Endometrium (tissue), 2 donors: Measurements from ENCODE around the gene CDC26.
A peak's percentile ranks its signal among the peaks of the same experiment; 100 is the strongest.
"Not testable (repeated sequence)": the region's sequence is repeated elsewhere in the genome, so short reads cannot be mapped to it uniquely, and the experiment has no call there.

Source experiments
- FAIRE-seq: peaks from 2 replicates; lab custom pipeline; 2012; peaks lifted over from hg19 to GRCh38; lab: Jason Lieb, UNC
- donor health status: control.
- donor health status: control.

Gene CDC26

DNA sequence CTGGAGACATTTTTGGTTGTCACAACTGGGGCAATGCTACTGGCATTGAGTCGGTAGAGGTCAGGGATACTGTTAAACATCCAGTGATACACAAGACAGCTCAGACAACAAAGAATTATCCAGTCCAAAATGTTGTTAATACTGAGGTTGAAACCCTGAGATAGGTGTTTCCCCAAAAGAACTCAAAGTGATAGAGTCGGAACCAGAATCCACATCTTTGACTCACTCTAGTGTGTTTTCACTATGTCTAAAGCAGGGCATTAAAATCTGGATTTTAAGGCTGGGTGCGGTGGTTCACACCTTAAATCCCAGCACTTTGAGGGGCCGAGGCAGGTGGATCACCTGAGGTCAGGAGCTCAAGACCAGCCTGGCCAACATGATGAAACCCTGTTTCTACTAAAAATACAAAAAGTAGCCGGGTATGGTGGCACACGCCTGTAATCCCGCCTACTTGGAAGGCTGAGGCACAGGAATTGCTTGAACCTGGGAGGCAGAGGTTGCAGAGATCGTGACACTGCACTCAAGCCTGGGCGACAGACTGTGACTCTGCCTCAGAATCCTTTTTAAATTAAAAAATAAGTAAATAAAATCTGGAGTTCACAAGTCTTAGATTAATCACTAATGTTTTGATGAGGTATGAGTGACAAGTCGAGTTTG lies 37.0 kb downstream of the CDC26 start:
- no peak for FAIRE-seq

DNA sequence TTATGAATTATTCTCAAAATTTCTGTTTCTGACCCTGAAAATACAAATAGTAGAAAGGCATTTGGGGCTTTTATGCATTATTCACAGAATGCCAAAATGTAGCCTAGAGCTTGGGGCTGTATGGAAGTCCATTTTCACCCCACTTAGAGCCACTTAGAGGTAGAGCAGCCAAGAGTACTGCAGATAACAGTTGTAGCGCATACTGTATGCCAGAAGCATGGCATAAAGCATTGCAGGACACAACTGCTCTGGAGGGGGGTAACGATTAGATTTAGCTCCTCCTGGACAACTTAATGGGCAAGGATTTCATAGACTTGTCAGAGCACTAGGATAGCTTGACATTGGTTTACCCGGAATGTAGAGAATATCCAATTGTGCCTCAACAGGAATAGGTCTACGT lies 38.3 kb downstream of the CDC26 start:
- no peak for FAIRE-seq

DNA sequence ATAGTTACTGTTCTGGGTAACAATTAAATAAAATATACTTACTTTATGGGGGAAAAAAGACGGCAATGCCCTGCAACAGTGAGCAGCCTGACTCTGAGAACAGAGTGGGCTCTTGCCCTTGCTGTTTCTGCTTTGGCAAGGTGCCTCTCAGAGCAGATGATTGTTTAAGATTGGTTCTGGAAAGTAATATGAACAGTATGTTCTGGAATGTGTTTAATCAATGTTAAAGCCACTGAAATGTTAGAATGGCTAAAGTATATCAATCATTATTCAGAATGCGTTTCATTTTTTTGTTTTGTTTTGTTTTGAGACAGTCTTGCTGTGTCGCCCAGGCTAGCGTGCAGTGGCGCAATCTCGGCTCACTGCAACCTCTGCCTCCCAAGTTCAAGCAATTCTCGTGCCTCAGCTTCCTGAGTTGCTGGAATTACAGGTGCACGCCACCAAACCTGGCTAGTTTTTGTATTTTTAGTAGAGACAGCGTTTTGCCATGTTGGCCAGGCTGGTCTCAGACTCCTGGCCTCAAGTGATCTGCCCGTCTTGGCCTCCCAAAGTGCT lies 39.6 kb downstream of the CDC26 start:
- not testable (repeated sequence) for FAIRE-seq

DNA sequence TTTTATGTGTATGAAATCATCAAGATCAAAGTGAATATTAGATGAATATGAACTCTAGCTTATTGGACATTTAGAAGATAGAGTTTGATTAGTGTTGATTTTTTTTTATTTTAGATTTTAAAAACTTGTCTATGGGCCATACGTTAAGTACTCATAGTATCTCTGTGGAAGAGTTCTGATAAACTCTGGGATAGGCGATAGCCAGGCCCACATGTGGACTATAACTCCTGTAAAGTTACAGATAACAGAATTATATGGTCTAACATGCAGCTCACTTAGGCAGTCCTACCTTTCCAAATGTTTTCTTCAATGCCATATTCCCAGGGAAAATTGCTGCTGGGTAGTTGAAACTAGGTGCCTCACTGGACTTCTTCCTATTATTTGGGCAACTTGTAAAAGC lies 43.7 kb downstream of the CDC26 start:
- no peak for FAIRE-seq

DNA sequence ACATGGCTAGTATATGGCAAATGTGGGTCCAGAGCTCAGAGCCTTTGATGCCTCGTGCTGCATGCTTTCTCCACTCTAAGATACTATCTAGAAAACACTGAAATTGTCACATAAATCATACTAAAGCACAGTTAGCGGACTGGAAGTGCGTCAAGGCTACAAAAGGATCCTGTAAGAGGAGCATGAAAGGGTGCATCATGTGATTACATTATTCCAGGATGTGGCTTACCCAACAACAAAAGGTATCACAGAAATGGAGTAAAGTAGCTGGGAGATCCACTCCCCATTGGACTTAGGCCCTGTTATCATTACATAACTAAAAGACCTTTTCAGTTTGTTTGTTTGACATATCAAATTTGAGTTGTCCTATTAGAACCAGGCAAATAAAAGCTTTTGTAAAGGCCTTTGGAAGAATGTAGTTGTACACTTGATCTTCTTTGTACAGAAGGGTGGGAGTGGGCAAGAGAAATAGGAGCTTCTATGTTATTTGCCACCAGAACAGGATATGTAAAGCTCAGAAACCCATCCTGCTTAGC lies 47.2 kb downstream of the CDC26 start:
- FAIRE-seq = no peak

DNA sequence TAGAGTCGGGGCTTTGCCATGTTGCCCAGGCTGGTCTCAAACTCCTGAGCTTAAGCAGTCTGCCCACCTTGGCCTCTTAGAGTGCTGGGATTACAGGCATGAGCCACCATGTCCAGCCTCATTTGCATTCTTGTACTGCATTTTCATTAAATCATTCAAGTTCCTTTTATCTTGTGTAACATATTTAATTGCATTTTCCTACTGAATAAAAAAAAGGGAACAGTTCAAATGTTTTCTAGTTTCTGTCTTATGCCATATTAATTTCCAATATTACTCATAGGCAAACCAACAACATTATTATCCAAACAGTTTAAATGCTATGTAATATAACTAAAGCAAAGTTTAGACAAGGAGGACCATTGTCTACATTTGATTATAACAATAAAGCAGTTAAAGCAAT lies 47.9 kb downstream of the CDC26 start:
- no peak for FAIRE-seq

DNA sequence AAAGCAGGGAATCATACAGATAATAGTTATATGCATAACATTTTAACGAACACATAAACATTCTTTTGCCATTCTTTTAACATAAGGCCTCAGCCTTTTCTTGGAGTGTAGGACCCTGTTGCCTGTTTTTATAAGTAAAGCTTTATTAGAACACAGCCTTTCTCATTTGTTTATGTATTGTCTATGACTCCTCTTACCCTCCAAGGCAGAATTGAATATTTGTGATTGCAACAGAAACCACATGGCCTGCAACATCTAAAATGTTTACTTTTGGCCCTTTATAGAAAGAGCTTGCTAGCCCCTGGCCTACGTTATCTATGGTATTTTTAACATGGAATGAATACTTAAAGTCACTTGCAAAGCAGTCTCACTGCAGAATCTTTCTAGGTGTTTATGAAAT lies 51.4 kb downstream of the CDC26 start:
- no peak for FAIRE-seq

DNA sequence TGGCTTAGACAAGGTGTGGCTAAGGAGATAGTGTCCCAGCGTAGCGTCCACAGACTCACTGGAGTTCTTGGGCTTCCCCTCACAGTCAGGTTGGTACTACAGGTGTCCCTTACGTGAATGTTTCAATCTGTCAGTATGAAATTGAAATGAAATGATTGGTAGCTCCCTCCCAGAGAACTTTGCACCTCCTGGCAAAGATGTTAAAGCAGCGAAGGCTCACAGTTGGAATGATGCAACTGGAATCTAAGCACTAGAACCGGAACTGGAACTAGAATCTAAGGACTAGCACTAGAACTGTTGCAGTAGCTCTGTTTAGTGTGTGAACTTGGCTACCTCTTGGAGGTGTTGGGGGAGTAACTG lies 52.9 kb downstream of the CDC26 start:
- FAIRE-seq = no peak

DNA sequence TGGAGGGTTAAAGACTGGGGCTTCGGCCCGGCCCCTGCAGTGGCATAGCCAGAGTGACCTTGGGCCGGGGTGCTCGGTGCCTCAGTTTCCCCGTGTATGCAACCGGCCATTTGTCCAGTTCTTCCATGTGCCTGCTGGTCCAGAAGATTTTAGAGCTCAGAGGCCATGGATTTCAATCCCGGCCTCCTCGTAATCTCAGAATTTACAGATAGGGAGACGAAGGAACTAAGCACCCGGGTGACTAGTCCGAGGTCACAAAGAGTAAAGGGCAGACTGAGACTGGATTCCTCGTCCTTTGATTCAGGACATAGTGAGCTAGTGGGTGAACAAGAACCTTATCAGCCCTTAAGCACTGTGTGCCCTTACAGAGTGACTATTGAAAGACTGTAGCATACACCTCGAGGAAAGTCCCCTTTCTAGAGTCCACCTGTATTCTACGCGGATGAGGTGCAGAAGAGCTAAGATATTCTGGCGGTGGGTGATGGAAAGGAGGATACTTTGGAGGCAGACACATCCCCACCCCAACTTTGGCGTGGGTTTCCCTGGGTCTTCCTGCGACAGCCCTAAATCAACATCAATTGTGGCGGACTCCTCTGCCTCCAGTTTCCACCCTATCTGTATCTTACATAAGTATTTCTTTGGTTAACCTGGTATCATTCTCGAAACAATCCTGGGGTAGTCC lies 53.4 kb downstream of the CDC26 start:
- no peak for FAIRE-seq

DNA sequence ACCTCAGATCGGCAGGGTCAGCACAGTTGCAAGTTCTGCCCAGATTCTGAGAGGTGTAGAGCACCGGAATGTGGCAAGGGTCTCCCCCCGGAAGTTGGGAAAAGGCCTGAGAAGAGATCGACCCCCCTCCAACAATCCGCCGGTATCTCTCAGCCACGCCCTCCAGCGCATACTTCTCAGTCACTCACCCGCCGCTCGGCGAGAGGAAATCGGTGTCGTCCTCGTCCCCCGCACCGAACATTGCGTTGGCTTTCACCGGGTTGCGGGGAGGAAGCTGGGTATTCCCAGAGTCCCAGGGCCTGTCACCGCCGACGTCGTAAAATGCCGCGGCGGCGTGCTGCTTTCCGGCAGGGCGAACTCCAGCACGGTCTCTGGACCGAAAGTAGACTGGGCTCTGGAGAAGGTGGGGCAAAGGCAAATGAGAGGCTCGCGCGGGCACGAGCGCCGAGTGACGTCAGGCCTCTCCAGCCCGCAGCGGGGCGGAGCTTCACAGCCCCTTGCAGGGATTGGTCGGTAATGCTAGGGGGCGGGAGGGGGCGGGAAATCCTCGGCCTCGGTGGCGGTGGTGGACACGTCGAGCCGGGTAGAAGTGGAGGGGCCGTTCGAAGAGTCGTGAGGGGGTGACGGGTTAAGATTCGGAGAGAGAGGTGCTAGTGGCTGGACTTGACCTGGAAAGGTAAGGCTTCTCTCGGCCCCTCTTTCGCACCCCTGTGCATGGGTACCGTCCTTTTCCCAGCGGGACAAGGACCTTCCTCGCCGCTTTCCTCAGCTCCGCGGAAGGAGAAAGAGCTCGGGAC lies 54.2 kb downstream of the CDC26 start, which contains the start of the genes FKBP15 and SLC31A1:
FKBP15 (minus strand) TSS at position 275 of the 797 bp plus-strand sequence; CDS start at position 241, 34 bp downstream.
SLC31A1 (plus strand) TSS at position 542 of the 797 bp plus-strand sequence. CDS start 34,605 bp downstream, outside the sequence.
- peak; percentile 92 for FAIRE-seq

DNA sequence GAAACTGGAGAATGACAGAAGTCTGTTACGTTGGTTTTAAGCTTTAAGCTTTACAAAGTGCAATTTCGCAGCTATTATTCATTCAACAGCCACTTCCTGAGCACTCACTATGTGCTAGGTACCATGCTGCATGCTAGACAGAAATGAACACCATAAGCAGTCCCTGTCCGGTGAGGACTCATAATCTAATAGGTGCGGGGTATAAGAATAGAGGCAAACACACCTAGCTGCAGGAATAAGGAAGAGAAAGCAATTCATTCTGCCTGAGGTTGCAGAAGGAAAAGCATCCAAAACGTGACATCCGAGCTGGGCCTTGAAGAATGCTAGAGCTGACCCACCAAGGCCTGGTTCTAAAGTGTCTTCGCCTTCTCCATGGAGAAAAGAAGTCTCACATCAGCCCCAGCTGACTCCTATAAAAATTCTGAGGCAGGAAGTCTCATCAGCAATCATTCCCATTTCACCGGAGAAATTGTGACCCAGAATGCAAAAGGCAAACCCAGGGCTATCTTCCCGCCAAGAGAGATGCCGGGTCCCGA lies 54.8 kb downstream of the CDC26 start:
- FAIRE-seq = no peak

DNA sequence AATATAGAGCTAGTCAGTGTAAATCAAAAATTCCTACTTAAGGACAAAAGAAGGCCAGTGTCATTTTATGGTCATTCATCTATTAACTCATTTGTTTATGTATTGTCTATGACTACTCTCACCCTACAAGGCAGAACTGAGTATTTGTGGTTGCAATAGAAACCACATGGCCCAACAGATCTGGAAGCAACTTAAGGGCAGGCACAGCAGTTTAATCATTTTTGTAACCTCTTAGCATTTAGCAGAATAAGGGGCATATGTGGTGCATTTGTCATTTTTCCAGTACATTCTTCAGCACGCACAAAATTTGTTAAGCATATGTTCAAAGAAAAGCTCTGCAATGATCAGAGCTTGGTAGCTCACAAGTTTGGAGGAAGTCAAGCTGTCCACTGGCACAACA lies 55.4 kb downstream of the CDC26 start:
- FAIRE-seq = no peak

DNA sequence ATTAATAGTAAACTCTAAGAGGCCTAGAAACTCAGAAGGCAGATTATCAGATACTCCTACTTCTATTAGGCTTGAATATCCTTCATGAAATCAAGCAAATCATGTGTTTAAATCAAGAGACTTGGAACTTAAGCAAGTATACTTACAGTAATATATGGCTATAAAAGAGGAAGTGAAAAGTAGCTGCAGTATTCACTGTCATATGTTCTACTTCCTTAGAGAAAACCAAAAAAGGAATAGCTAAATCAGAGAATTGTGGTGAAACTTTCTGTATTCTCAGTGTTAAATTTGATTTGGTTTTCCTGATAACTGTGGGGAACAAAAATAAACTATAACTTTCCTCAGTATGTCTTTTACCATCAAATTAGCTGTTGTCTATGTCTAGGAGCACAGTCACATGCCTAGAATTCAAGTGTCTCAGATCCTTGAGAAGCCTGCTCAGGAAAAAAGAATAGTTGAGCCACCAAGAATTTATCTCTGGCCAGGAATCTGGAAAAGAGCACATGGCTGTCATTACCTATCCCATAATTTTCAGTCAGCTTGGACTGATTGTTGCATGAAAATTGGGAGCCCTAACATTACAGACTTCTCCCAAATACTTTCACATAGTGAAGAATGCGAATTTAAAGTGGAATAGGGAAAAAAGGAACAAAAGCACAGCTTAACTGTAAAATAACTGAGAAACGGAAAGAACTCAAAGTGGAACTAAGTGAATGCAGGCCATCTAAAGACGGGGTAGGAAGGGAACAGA lies 56.0 kb downstream of the CDC26 start:
- FAIRE-seq = no peak
